Transverse colon (tissue), 4 donors: ENCODE data around the gene TICAM1. TPM values are rescaled to one million over a fixed set of nuclear protein-coding genes. Genes with fewer than 3 reads are reported as not detected.
"Not testable (repeated sequence)": the region's sequence is repeated elsewhere in the genome, so short reads cannot be mapped to it uniquely, and the experiment has no call there.

Source experiments
- DNase-seq: peaks from one replicate; pipeline ENCODE4 v3.0.0-alpha.2; 2019
- H3K27ac ChIP-seq, 4 donors: fragments of 200-600 bp; sonication (generic); 2 replicates each; pipeline ENCODE4 v1.5.1; 2016 to 2018; ENCODE audit warnings: inconsistent platforms in 4 of 4
- H3K27me3 ChIP-seq: fragments of 200-600 bp; sonication (generic); 2 replicates; pipeline ENCODE4 v1.5.1; 2017; ENCODE audit warnings: inconsistent platforms
- H3K36me3 ChIP-seq, 4 donors: fragments of 200-600 bp; sonication (generic); 2 replicates each; pipeline ENCODE4 v1.5.1; 2017 to 2019; ENCODE audit warnings: inconsistent platforms in 4 of 4
- H3K4me1 ChIP-seq, 4 donors: fragments of 200-600 bp; sonication (generic); 2 replicates each; pipeline ENCODE4 v1.5.1; 2017 to 2020; ENCODE audit warnings: inconsistent platforms in 4 of 4
- H3K4me3 ChIP-seq, 4 donors: fragments of 200-600 bp; sonication (generic); 1 replicate in 1 of 4; 2 replicates in 3 of 4; pipeline versions ENCODE4 v1.5.1 to v1.6.1; 2017 to 2019; ENCODE audit warnings: inconsistent platforms in 4 of 4
- H3K9me3 ChIP-seq, 2 donors: fragments of 200-600 bp; sonication (generic); 2 replicates each; pipeline ENCODE4 v1.5.1; 2017 to 2019; ENCODE audit warnings: inconsistent platforms in 2 of 2
- EP300 ChIP-seq: sonication (generic); formaldehyde crosslinking; IDR thresholded peaks from one replicate; pipeline ENCODE4 v1.6.1; 2017; ENCODE audit warnings: antibody characterized with exemption, low read depth
- POLR2A ChIP-seq: fragments of 450-650 bp; IDR thresholded peaks from one replicate; pipeline ENCODE4 v1.6.1; 2016; ENCODE audit warnings: antibody characterized with exemption, mild to moderate bottlenecking, moderate library complexity
- POLR2AphosphoS5 ChIP-seq, 3 donors: sonication (generic); formaldehyde crosslinking; IDR thresholded peaks; one replicate each; pipeline ENCODE4 v1.6.1; 2016; ENCODE audit warnings: antibody characterized with exemption in 3 of 3
- WGBS, 2 donors: methylation state at CpG; one replicate each; pipeline ENCODE4 v1.1.5; 2018; ENCODE audit warnings: low coverage in 1 of 2; 5-methylcytosine and 5-hydroxymethylcytosine counted together
- in situ Hi-C, 4 donors: fragments of 200-750 bp; cut with MboI; loops; one replicate each; pipeline versions ENCODE4 v1.15.0 to v1.15.1; 2017; ENCODE audit warnings: low sequenced_read_pairs in 3 of 4, low pct_ligation_motif_present in 1 of 4, low pct_unique_long_range_greater_than_20kb in 1 of 4
- intact Hi-C: fragments of 100-400 bp; cut with DNase I; formaldehyde crosslinking; loops from one replicate; pipeline ENCODE4 v1.15.1; 2023; ENCODE audit warnings: low total_unique reads
- total RNA-seq, 4 donors: library from RNA; depleted of rRNA; stranded (reverse); fragments of >200 nt; gene quantifications; one replicate each; pipeline ENCODE4 v1.1.0, GENCODE V29; 2016
- TF ChIP-seq, protein P1 (sequence below), 5 experiments: fragments of 200-600 bp in 3 of 5; fragments of 450-650 bp in 2 of 5; sonication (generic) in 3 of 5; IDR thresholded peaks; 1 replicate in 2 of 5; 2 replicates in 3 of 5; pipeline ENCODE4 v1.5.1; 2016 to 2017; ENCODE audit warnings: antibody characterized with exemption in 5 of 5, inconsistent platforms in 3 of 5, mild to moderate bottlenecking in 2 of 5, moderate library complexity in 1 of 5

The TICAM1 gene
- total RNA-seq, 4 donors from 2014 or later, result 17.7 to 66.6 (median 20.8) TPM

DNA sequence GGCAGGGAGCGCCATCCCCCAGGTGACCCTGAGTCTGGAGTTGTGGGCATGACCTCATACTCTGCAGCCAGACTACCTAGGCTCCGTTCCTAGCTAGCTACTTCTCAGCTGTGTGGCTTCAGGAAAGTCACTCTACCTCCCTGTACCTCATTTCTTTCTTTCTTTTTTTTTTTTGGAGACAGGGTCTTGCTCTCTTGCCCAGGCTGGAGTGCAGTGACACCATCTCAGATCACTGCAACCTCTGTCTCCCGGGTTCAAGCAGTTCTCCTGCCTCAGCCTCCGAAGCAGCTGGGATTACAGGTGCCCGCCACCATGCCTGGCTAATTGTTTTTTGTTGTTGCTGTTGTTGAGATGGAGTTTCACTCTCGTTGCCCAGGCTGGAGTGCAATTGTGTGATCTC is 21.0 kb upstream of the TICAM1 start:
- H3K36me3 ChIP-seq, result peaks cover 0 to 16% (median 3%) of the 10 kb centered on the region in 4 donors
- 93 to 100% methylated on average over 1 to 6 of the region's 6 CpGs for WGBS, 2 donors
- DNase-seq, result no peak
- H3K9me3 ChIP-seq, result no peaks in the 10 kb centered on the region
- intact Hi-C loops, result loop anchor here (2.0 kb wide), 1 partner anchor 44 kb away; no protein-coding TSS in a partner anchor
- no peak for TF ChIP-seq POLR2AphosphoS5 (IDR thresholded peaks at IDR 0.05)
- TF ChIP-seq, protein P1, sequence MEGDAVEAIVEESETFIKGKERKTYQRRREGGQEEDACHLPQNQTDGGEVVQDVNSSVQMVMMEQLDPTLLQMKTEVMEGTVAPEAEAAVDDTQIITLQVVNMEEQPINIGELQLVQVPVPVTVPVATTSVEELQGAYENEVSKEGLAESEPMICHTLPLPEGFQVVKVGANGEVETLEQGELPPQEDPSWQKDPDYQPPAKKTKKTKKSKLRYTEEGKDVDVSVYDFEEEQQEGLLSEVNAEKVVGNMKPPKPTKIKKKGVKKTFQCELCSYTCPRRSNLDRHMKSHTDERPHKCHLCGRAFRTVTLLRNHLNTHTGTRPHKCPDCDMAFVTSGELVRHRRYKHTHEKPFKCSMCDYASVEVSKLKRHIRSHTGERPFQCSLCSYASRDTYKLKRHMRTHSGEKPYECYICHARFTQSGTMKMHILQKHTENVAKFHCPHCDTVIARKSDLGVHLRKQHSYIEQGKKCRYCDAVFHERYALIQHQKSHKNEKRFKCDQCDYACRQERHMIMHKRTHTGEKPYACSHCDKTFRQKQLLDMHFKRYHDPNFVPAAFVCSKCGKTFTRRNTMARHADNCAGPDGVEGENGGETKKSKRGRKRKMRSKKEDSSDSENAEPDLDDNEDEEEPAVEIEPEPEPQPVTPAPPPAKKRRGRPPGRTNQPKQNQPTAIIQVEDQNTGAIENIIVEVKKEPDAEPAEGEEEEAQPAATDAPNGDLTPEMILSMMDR (IDR thresholded peaks at IDR 0.05), result no peak
- no peak for TF ChIP-seq EP300
- no peak for TF ChIP-seq POLR2A
- in situ Hi-C loops, result loop anchor here in 1 of 4 donors (25.0 kb wide), 1 partner anchor 185 kb away; no protein-coding TSS in a partner anchor
- no peaks in the 10 kb centered on the region for H3K27me3 ChIP-seq
- H3K4me3 ChIP-seq, result no peak overlapping the region
- H3K4me1 ChIP-seq, result no peaks in the 10 kb centered on the region
- H3K27ac ChIP-seq, result no peak overlapping the region

DNA sequence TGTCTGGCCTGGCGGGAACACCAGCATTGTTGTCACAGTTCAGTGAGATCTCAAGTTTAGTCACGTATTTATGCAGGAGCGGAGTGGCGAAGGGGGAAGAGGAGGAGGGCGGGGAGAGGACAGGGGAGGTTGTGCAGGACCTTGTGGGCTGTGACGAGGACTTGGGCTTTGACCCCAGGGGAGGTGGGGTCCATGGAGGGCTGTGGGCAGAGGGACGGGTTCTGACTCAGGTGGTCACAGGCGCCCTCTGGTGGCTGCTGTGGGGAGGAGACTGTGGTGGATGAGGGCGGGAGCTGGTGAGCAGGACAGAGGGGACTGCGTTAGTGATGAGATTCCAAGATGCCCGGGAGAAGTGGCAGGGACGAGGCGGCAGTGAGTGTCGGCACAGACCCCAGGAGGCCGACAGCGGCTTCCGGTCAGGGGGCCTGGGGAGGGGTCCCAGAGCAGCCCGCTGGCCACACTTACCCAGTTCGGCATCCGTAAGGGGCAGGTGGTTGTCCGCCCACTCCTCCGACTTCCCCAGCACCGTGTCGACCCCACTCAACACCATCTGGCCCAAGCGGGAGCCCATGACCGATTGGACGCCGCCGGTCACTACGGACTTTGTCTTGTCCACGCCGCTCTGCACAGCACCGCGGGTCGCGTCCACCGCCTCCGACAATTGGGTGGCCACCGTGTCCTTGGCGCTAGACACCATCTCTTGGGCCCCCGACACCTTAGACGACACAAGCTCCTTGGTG is 20.2 kb upstream of the TICAM1 start:
- DNase-seq, result peak; percentile 70
- H3K27me3 ChIP-seq, result no peaks in the 10 kb centered on the region
- intact Hi-C loops (loop anchor here (2.0 kb wide), 1 partner anchor 43 kb away; no protein-coding TSS in a partner anchor), in situ Hi-C loops (loop anchor here in 1 of 4 donors (25.0 kb wide), 1 partner anchor 186 kb away; no protein-coding TSS in a partner anchor)
- peaks cover 0 to 8% (median 3%) of the 10 kb centered on the region in 4 donors for H3K36me3 ChIP-seq
- no peak overlapping the region for H3K4me3 ChIP-seq
- H3K4me1 ChIP-seq, result no peaks in the 10 kb centered on the region
- TF ChIP-seq POLR2A, result no peak
- TF ChIP-seq EP300, result no peak
- TF ChIP-seq, protein P1 (IDR thresholded peaks at IDR 0.05), result peak; percentile 82 to 89 (median 88)
- no peaks in the 10 kb centered on the region for H3K9me3 ChIP-seq
- WGBS, 2 donors, result 82% methylated on average over 42 of the region's 42 CpGs; no CpG with 5 or more reads in 1 of the 2 donors
- H3K27ac ChIP-seq, result no peak overlapping the region

- intact Hi-C loops, result no loop called here
- no peaks in the 10 kb centered on the region for H3K9me3 ChIP-seq
- H3K4me1 ChIP-seq, result peaks cover 0 to 5% (median 0%) of the 10 kb centered on the region in 4 donors
- no peak for DNase-seq
- in situ Hi-C loops, result loop anchor here in 1 of 4 donors (5.0 kb wide), 1 partner anchor 42 kb away; no protein-coding TSS in a partner anchor
- H3K36me3 ChIP-seq, result peaks cover 0 to 18% (median 5%) of the 10 kb centered on the region in 4 donors
- no peak overlapping the region for H3K27ac ChIP-seq
- WGBS, 2 donors, result 89 to 92% methylated on average over 5 to 7 of the region's 7 CpGs
- no peak overlapping the region for H3K4me3 ChIP-seq
- TF ChIP-seq, protein P1 (IDR thresholded peaks at IDR 0.05), result no peak
- TF ChIP-seq POLR2A (no peak), EP300 (no peak), POLR2AphosphoS5 (IDR thresholded peaks at IDR 0.05) (no peak)
- no peaks in the 10 kb centered on the region for H3K27me3 ChIP-seq
These were observed 17.5 kb upstream of the TICAM1 start for GRCh38 chr19:4849019-4849418.

DNA sequence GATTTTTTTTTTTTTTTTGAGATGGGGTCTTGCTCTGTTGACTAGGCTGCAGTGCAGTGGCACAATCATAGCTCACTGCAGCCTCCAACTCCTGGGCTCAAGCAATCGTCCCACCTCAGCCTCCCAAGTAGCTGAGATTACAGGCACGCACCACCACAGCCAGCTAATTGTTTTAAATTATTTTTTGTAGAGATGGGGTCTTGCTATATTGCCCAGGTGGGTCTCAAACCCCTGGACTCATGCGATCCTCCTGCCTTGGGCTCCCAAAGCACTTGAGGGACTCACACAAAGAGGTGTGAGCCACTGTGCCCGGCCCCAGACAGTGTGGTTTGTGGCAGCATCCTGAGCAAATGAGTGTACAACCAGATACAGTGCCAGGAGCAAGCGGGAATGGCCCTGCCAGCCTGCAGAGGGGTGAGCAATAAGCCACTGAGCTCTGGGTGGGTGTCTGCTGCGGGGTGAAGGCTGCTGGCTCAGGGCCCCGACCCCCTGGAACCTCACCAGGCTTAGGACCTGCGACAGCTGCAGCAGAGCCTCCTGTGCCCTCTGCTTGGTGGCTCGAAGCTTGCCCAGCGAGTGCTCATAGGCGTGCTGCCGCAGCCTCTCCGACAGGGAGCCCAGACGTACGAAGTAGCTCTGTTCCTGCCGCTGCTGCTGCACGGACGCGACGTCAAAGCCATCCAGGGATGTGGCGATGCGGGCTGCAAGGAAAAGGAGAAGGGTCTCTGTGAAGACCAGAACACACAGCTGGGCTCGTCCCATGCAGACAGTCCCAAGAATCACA is 15.9 kb upstream of the TICAM1 start:
- in situ Hi-C loops (loop anchor here in 1 of 4 donors (5.0 kb wide), 1 partner anchor 40 kb away; no protein-coding TSS in a partner anchor), intact Hi-C loops (no loop called here)
- Histone ChIP-seq H3K36me3 (peaks cover 0 to 24% (median 5%) of the 10 kb centered on the region in 4 donors), H3K9me3 (no peaks in the 10 kb centered on the region), H3K27ac (no peak overlapping the region), H3K4me3 (no peak overlapping the region), H3K27me3 (no peaks in the 10 kb centered on the region), H3K4me1 (peaks cover 0 to 6% (median 3%) of the 10 kb centered on the region in 4 donors)
- DNase-seq, result no peak
- WGBS, 2 donors, result 97% methylated on average over 23 of the region's 23 CpGs; no CpG with 5 or more reads in 1 of the 2 donors
- no peak for TF ChIP-seq POLR2AphosphoS5 (IDR thresholded peaks at IDR 0.05)

- Histone ChIP-seq H3K27ac (peak overlapping the region; percentile 4 to 62 (median 44)), H3K36me3 (peaks cover 0 to 22% (median 5%) of the 10 kb centered on the region in 4 donors)
- intact Hi-C loops, H3K9me3 ChIP-seq, H3K4me1 ChIP-seq, H3K4me3 ChIP-seq, H3K27me3 ChIP-seq, DNase-seq: not testable (repeated sequence)
- in situ Hi-C loops, result loop anchor here in 1 of 4 donors (5.0 kb wide), 1 partner anchor 39 kb away; no protein-coding TSS in a partner anchor
- WGBS, 2 donors, result 75% methylated on average over 8 of the region's 9 CpGs; no CpG with 5 or more reads in 1 of the 2 donors
These were observed 14.5 kb upstream of the TICAM1 start for GRCh38 chr19:4845975-4846374.
